T-helper 17 cell (primary cell): ENCODE data around the gene KAT6B. TPM values are rescaled to one million over a fixed set of nuclear protein-coding genes. Genes with fewer than 3 reads are reported as not detected.
"Not testable (repeated sequence)": the region's sequence is repeated elsewhere in the genome, so short reads cannot be mapped to it uniquely, and the experiment has no call there.

Experiments used
- ATAC-seq: fragments of 150-1000 bp; cut with Tn5 transposase; 2 replicates; pipeline ENCODE4 v1.10.0; 2021; ENCODE audit warnings: mild to moderate bottlenecking, moderate library complexity
- DNase-seq, 3 donors: peaks; one replicate each; pipeline versions ENCODE4 v3.0.0 to v3.0.0-alpha.2; 2020 to 2021
- H3K9me3 ChIP-seq: one replicate; pipeline ENCODE4 v1.7.0; 2013; ENCODE audit warnings: low read length, mild to moderate bottlenecking; ENCODE audit not compliant: control insufficient read depth, poor library complexity, severe bottlenecking
- H3K27ac Mint-ChIP-seq: one replicate; pipeline ENCODE4 v1.8.0; 2022; ENCODE audit warnings: mild to moderate bottlenecking, moderate library complexity, mixed read lengths
- H3K27me3 Mint-ChIP-seq: one replicate; pipeline ENCODE4 v1.8.0; 2022; ENCODE audit warnings: mixed read lengths
- H3K36me3 Mint-ChIP-seq: one replicate; pipeline ENCODE4 v1.8.0; 2022; ENCODE audit warnings: low read depth, mixed read lengths
- H3K4me1 Mint-ChIP-seq: one replicate; pipeline ENCODE4 v1.8.0; 2022; ENCODE audit warnings: mild to moderate bottlenecking, mixed read lengths
- H3K4me3 Mint-ChIP-seq: one replicate; pipeline ENCODE4 v1.8.0; 2022; ENCODE audit warnings: mild to moderate bottlenecking, moderate library complexity, mixed read lengths
- total RNA-seq, 4 donors: library from RNA in 2 of 4; stranded (reverse) in 2 of 4; gene quantifications; one replicate each; pipeline ENCODE4 v1.2.3 and lab custom pipeline; 2022 to 2026

Gene KAT6B
- total RNA-seq: 10 to 100 TPM; 81.9 to 84.6 TPM
- total RNA-seq (lab: John Stamatoyannopoulos, UW): 53.2 to 131 reads per million in 2 donors

- ATAC-seq: peak; percentile 83
- Mint-ChIP-seq H3K36me3 (peaks cover 4% of the 10 kb centered on the region), H3K27ac (peak within 1 kb of the TSS; percentile 95), H3K4me1 (peaks cover 65% of the 10 kb centered on the region), H3K27me3 (no peaks in the 10 kb centered on the region), H3K4me3 (peak within 1 kb of the TSS; percentile 96)
- H3K9me3 ChIP-seq: no peaks in the 10 kb centered on the region
- peak; percentile 98 to 100 (median 99) for DNase-seq
These were observed at the start of gene KAT6B for GRCh38 chr10:74826142-74827044. Gene KAT6B (plus strand): TSS chr10:74826600. CDS start chr10:74842858, 16,258 bp downstream.

DNA sequence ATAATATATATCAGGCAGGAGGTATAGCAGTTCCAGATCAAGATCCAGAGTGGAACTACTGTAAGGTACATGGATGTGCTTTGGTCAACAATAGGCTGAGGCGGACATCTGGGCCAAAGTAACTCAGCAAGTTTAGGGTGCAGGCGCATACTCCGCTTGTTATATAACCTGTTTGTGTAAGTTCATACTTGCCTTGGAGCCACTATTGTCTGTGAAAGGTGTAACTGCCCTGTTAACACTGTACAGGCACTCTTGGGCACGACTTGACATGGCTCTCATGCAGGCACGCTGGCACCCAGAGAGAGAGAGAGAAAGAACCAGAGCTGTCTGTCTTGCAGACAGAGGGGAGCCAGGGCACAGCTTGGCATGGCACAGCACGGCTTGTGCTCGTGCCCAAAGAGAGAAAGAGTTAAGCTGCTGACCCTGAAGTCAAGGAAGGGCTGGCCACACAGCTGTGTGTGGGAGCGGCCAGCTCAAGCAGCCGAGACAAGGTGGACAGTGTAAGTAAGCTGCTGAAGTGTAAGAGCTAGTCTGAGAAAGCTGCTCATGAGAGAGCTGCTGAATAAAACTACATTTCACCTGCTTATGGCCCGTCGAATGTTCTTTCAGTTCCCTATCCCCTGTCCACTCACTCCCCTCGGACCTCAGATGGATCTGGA, 47.8 kb upstream of the KAT6B start:
- no peak for DNase-seq
- Mint-ChIP-seq H3K4me1 (peaks cover 2% of the 10 kb centered on the region), H3K36me3 (peaks cover 2% of the 10 kb centered on the region), H3K27me3 (peaks cover 11% of the 10 kb centered on the region), H3K4me3 (no peak overlapping the region), H3K27ac (peak overlapping the region; percentile 59)
- H3K9me3 ChIP-seq: no peaks in the 10 kb centered on the region
- no peak for ATAC-seq

DNA sequence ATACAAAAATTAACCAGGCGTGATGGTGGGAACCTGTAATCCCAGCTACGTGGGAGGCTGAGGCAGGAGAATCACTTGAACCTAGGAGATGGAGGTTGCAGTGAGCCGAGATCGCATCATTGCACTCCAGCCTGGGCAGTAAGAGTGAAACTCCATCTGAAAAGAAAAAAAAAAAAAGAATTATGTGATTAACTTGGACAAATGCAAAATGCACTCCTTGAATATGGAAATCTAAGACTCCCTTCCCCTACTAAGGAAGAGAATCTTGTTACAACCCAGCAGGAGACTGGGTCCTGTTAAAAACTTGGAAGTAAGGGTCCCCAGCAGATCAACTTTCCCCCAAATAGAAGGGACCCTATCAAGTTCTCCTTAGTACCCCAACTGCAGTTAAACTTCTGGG, 44.5 kb upstream of the KAT6B start:
- H3K27ac Mint-ChIP-seq, H3K9me3 ChIP-seq, H3K36me3 Mint-ChIP-seq, DNase-seq, H3K4me3 Mint-ChIP-seq, ATAC-seq, H3K4me1 Mint-ChIP-seq: not testable (repeated sequence)
- H3K27me3 Mint-ChIP-seq: peaks cover 11% of the 10 kb centered on the region

DNA sequence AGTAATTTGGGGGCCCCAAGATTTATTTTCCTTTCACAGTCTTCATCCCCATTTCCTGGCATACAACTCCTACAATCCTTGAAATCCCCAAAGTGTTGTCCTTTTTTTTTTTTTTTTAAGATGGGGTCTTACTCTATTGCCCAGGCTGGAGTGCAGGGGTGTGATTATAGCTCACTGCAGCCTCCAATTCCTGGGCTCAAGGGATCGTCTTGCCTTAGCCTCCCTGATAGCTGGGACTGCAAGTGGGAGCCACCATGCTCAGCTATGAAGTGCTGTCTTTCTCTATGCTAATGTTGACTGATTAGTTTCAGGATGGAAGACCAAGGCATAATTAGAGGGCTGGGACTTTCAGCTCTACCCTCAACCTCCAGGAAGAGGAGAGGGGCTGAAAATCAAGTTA, 41.9 kb upstream of the KAT6B start:
- Mint-ChIP-seq H3K4me3 (no peak overlapping the region), H3K27me3 (no peaks in the 10 kb centered on the region), H3K4me1 (peaks cover 4% of the 10 kb centered on the region), H3K27ac (no peak overlapping the region), H3K36me3 (no peaks in the 10 kb centered on the region)
- ATAC-seq (no peak), DNase-seq (no peak)
- no peaks in the 10 kb centered on the region for H3K9me3 ChIP-seq

DNA sequence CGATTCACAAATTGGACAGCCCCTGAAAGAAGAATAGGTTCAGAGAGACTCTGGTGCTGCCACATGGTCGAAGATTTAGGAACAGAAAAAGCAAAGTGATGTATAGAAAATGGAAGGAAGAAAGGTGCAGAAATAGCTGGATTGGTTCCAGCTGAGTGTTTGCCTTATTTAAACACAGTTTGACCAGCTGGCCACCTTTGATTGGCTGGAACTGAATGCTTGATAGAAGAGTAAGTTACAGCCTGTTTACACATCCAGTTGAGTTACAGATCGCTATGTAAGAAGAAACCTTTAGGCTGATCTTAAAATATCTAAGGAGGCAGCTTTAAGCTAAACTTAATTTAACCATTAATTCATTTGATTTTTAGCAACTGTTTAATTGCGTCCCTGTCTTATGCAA, 40.3 kb upstream of the KAT6B start:
- no peaks in the 10 kb centered on the region for H3K27me3 Mint-ChIP-seq
- peaks cover 4% of the 10 kb centered on the region for H3K4me1 Mint-ChIP-seq
- no peak overlapping the region for H3K4me3 Mint-ChIP-seq
- no peak overlapping the region for H3K27ac Mint-ChIP-seq
- ATAC-seq: no peak
- no peak for DNase-seq
- no peaks in the 10 kb centered on the region for H3K9me3 ChIP-seq
- H3K36me3 Mint-ChIP-seq: no peaks in the 10 kb centered on the region

DNA sequence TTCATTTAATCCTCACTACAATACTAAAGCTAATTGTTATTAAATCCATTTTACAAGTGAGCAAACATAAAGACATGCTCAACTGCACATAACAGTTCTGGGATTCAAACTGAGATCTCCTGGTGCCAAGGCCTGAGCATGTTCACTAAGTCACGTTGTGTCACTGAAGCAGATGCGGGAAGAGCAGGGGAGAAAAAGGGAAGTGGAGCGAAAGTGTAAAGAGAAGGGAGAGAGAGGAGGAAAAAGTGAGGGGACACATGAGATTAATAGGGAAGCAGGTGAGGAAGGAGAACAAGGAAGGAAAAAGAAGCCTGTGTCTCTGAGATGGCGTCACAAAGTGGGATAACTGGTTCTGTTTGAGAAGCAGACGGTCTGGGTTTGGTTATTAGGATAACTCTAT, 38.9 kb upstream of the KAT6B start:
- H3K4me3 Mint-ChIP-seq: no peak overlapping the region
- DNase-seq: no peak
- H3K9me3 ChIP-seq: no peaks in the 10 kb centered on the region
- H3K4me1 Mint-ChIP-seq: peaks cover 2% of the 10 kb centered on the region
- no peak overlapping the region for H3K27ac Mint-ChIP-seq
- ATAC-seq: no peak
- no peaks in the 10 kb centered on the region for H3K36me3 Mint-ChIP-seq
- no peaks in the 10 kb centered on the region for H3K27me3 Mint-ChIP-seq

DNA sequence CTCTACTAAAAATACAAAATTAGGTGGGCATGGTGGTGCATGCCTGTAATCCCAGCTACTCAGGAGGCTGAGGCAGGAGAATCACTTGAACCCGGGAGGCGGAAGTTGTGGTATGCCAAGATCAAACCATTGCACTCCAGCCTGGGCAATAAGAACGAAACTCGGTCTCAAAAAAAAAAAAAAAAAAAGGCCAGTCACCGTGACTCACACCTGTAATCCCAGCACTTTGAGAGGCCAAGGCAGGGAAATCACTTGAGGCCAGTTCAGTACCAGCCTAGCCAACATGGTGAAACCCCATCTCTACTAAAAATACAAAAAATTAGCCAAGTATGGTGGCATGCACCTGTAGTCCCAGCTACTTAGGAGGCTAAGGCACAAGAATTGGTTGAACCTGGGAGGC, 34.4 kb upstream of the KAT6B start:
- not testable (repeated sequence) for ATAC-seq, DNase-seq

GRCh38 chr10:74792726-74793125, 33.7 kb upstream of the KAT6B start:
- no peaks in the 10 kb centered on the region for H3K9me3 ChIP-seq
- Mint-ChIP-seq H3K4me3 (no peak overlapping the region), H3K27ac (no peak overlapping the region), H3K4me1 (peaks cover 4% of the 10 kb centered on the region), H3K36me3 (peaks cover 1% of the 10 kb centered on the region), H3K27me3 (no peaks in the 10 kb centered on the region)
- DNase-seq (no peak), ATAC-seq (no peak)

More for the DNA sequence above, 34.4 kb upstream of the KAT6B start:
- not testable (repeated sequence) for H3K27ac Mint-ChIP-seq, H3K27me3 Mint-ChIP-seq, H3K4me1 Mint-ChIP-seq, H3K36me3 Mint-ChIP-seq, H3K4me3 Mint-ChIP-seq, H3K9me3 ChIP-seq

- not testable (repeated sequence) for DNase-seq, H3K27ac Mint-ChIP-seq, H3K27me3 Mint-ChIP-seq, H3K4me3 Mint-ChIP-seq, ATAC-seq, H3K9me3 ChIP-seq, H3K4me1 Mint-ChIP-seq, H3K36me3 Mint-ChIP-seq
These were observed 33.2 kb upstream of the KAT6B start for GRCh38 chr10:74793240-74793639.

DNA sequence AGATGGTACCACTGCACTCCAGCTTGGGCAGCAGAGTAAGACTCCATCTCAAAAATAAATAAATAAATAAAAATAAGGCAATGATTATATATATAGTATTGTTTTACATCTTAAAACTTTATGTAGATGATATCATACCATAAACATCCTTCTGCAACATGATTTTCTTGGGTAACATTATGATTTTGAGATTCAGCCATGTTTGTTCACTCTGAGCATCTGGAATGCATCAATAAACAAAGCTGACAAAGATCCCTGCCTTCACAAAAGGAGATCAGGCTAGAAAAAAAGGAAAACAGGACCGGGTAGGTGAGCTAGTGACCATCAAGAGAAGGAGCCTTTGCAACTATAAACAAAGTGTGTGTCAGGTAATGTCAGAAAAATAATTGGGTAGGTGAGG, 31.9 kb upstream of the KAT6B start:
- ATAC-seq (no peak), DNase-seq (no peak)
- no peak overlapping the region for H3K27ac Mint-ChIP-seq
- no peaks in the 10 kb centered on the region for H3K9me3 ChIP-seq
- no peaks in the 10 kb centered on the region for H3K27me3 Mint-ChIP-seq
- H3K36me3 Mint-ChIP-seq: peaks cover 2% of the 10 kb centered on the region
- no peak overlapping the region for H3K4me3 Mint-ChIP-seq
- peaks cover 4% of the 10 kb centered on the region for H3K4me1 Mint-ChIP-seq

DNA sequence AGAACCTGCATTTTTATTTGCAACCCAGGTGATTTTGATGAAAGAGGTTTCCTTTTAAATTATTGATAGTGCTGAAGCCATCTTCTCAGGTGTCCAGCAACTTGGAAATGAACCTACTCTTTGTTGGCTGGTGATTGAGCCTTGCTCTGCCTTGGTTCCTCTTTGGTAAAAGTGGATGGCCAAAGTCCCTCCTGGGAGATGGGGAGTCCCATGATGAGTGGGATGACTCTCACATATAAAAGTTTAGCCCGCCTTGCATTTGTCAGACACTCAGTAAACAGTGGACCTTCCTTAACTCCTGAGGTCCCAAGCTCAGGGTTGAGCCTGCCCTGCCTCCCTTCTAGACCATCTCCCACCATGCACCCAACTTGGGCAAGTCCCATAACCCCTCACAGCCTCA, 28.9 kb upstream of the KAT6B start:
- Mint-ChIP-seq H3K4me1 (peaks cover 7% of the 10 kb centered on the region), H3K4me3 (no peak overlapping the region), H3K27me3 (no peaks in the 10 kb centered on the region), H3K36me3 (peaks cover 2% of the 10 kb centered on the region), H3K27ac (no peak overlapping the region)
- DNase-seq: no peak
- no peaks in the 10 kb centered on the region for H3K9me3 ChIP-seq
- no peak for ATAC-seq

DNA sequence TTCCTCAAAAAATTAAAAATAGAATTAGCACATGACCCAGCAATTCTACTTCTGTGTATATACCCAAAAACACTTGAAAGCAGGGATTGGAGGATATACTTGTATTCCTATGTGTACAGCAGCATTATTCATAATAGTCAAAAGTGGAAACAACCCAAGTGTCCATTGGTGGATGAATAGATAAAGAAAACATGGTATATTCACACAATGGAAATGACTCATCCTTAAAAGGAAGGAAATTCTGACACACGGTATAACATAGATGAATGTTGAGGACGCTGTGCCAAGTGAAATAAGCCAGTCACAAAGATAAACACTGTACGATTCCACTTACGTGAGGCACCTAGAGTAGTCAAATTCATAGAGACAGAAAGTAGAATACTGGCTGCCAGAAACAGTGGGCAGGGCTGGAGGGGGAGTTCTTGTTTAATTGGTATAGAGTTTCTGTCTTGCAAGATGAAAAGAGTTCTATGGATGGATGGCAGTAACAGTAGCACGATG, 26.6 kb upstream of the KAT6B start:
- ATAC-seq (no peak), DNase-seq (no peak)
- H3K4me3 Mint-ChIP-seq: no peak overlapping the region
- H3K4me1 Mint-ChIP-seq: peaks cover 7% of the 10 kb centered on the region
- H3K27me3 Mint-ChIP-seq: no peaks in the 10 kb centered on the region
- no peaks in the 10 kb centered on the region for H3K9me3 ChIP-seq
- no peak overlapping the region for H3K27ac Mint-ChIP-seq
- H3K36me3 Mint-ChIP-seq: peaks cover 2% of the 10 kb centered on the region

- H3K27me3 Mint-ChIP-seq: no peaks in the 10 kb centered on the region
- ATAC-seq: no peak
- H3K4me1 Mint-ChIP-seq: peaks cover 5% of the 10 kb centered on the region
- DNase-seq: no peak
- no peak overlapping the region for H3K4me3 Mint-ChIP-seq
- H3K36me3 Mint-ChIP-seq: peaks cover 2% of the 10 kb centered on the region
- H3K27ac Mint-ChIP-seq: no peak overlapping the region
- no peaks in the 10 kb centered on the region for H3K9me3 ChIP-seq
These were observed 25.0 kb upstream of the KAT6B start for GRCh38 chr10:74801447-74801846.
